Transverse colon (tissue), 4 donors: ENCODE results near the gene SIRPB2. TPM values are rescaled to one million over a fixed set of nuclear protein-coding genes. Genes with fewer than 3 reads are reported as not detected.

Experiments used
- DNase-seq: peaks from one replicate; pipeline ENCODE4 v3.0.0-alpha.2; 2019
- H3K27ac ChIP-seq, 4 donors: fragments of 200-600 bp; sonication (generic); 2 replicates each; pipeline ENCODE4 v1.5.1; 2016 to 2018; ENCODE audit warnings: inconsistent platforms in 4 of 4
- H3K27me3 ChIP-seq: fragments of 200-600 bp; sonication (generic); 2 replicates; pipeline ENCODE4 v1.5.1; 2017; ENCODE audit warnings: inconsistent platforms
- H3K36me3 ChIP-seq, 4 donors: fragments of 200-600 bp; sonication (generic); 2 replicates each; pipeline ENCODE4 v1.5.1; 2017 to 2019; ENCODE audit warnings: inconsistent platforms in 4 of 4
- H3K4me1 ChIP-seq, 4 donors: fragments of 200-600 bp; sonication (generic); 2 replicates each; pipeline ENCODE4 v1.5.1; 2017 to 2020; ENCODE audit warnings: inconsistent platforms in 4 of 4
- H3K4me3 ChIP-seq, 4 donors: fragments of 200-600 bp; sonication (generic); 1 replicate in 1 of 4; 2 replicates in 3 of 4; pipeline versions ENCODE4 v1.5.1 to v1.6.1; 2017 to 2019; ENCODE audit warnings: inconsistent platforms in 4 of 4
- H3K9me3 ChIP-seq, 2 donors: fragments of 200-600 bp; sonication (generic); 2 replicates each; pipeline ENCODE4 v1.5.1; 2017 to 2019; ENCODE audit warnings: inconsistent platforms in 2 of 2
- EP300 ChIP-seq: sonication (generic); formaldehyde crosslinking; IDR thresholded peaks from one replicate; pipeline ENCODE4 v1.6.1; 2017; ENCODE audit warnings: antibody characterized with exemption, low read depth
- POLR2A ChIP-seq: fragments of 450-650 bp; IDR thresholded peaks from one replicate; pipeline ENCODE4 v1.6.1; 2016; ENCODE audit warnings: antibody characterized with exemption, mild to moderate bottlenecking, moderate library complexity
- POLR2AphosphoS5 ChIP-seq, 3 donors: sonication (generic); formaldehyde crosslinking; IDR thresholded peaks; one replicate each; pipeline ENCODE4 v1.6.1; 2016; ENCODE audit warnings: antibody characterized with exemption in 3 of 3
- WGBS, 2 donors: methylation state at CpG; one replicate each; pipeline ENCODE4 v1.1.5; 2018; ENCODE audit warnings: low coverage in 1 of 2; 5-methylcytosine and 5-hydroxymethylcytosine counted together
- in situ Hi-C, 4 donors: fragments of 200-750 bp; cut with MboI; loops; one replicate each; pipeline versions ENCODE4 v1.15.0 to v1.15.1; 2017; ENCODE audit warnings: low sequenced_read_pairs in 3 of 4, low pct_ligation_motif_present in 1 of 4, low pct_unique_long_range_greater_than_20kb in 1 of 4
- intact Hi-C: fragments of 100-400 bp; cut with DNase I; formaldehyde crosslinking; loops from one replicate; pipeline ENCODE4 v1.15.1; 2023; ENCODE audit warnings: low total_unique reads
- total RNA-seq, 4 donors: library from RNA; depleted of rRNA; stranded (reverse); fragments of >200 nt; gene quantifications; one replicate each; pipeline ENCODE4 v1.1.0, GENCODE V29; 2016
- TF ChIP-seq, protein P1 (sequence below), 5 experiments: fragments of 200-600 bp in 3 of 5; fragments of 450-650 bp in 2 of 5; sonication (generic) in 3 of 5; IDR thresholded peaks; 1 replicate in 2 of 5; 2 replicates in 3 of 5; pipeline ENCODE4 v1.5.1; 2016 to 2017; ENCODE audit warnings: antibody characterized with exemption in 5 of 5, inconsistent platforms in 3 of 5, mild to moderate bottlenecking in 2 of 5, moderate library complexity in 1 of 5

Gene SIRPB2
- total RNA-seq, 4 donors from 2014 or later: 3.7 to 3.8 TPM; not detected in 2

DNA sequence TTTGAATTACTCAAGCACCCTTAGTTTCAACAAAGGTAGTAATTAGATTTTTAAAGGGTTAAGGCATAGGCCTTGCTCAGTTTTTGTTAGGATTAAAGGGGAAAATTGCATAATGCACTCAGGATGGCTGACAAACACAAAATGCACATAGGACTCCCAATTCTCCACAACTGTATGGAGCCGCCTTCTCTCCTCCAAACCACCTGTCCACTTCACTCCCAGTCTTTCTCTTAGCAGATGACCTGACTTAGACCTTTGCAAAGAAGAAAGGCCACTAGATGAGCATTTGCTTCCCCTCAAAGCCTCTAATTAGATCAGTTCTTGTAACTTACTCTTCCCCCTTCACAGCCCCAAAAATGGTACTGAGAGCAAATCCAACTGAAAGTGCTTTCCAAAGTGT lies 44.7 kb downstream of the SIRPB2 start:
- Histone ChIP-seq H3K4me1 (no peaks in the 10 kb centered on the region), H3K36me3 (peaks cover 0 to 90% (median 45%) of the 10 kb centered on the region in 4 donors), H3K9me3 (no peaks in the 10 kb centered on the region), H3K4me3 (no peak overlapping the region), H3K27ac (no peak overlapping the region), H3K27me3 (no peaks in the 10 kb centered on the region)
- 100% methylated on average over 1 of the region's 1 CpG for WGBS, 2 donors
- DNase-seq: no peak
- in situ Hi-C loops: no loop called here
- TF ChIP-seq POLR2A (no peak), POLR2AphosphoS5 (IDR thresholded peaks at IDR 0.05) (no peak), EP300 (no peak)
- TF ChIP-seq, protein P1, sequence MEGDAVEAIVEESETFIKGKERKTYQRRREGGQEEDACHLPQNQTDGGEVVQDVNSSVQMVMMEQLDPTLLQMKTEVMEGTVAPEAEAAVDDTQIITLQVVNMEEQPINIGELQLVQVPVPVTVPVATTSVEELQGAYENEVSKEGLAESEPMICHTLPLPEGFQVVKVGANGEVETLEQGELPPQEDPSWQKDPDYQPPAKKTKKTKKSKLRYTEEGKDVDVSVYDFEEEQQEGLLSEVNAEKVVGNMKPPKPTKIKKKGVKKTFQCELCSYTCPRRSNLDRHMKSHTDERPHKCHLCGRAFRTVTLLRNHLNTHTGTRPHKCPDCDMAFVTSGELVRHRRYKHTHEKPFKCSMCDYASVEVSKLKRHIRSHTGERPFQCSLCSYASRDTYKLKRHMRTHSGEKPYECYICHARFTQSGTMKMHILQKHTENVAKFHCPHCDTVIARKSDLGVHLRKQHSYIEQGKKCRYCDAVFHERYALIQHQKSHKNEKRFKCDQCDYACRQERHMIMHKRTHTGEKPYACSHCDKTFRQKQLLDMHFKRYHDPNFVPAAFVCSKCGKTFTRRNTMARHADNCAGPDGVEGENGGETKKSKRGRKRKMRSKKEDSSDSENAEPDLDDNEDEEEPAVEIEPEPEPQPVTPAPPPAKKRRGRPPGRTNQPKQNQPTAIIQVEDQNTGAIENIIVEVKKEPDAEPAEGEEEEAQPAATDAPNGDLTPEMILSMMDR (IDR thresholded peaks at IDR 0.05): no peak
- intact Hi-C loops: no loop called here

GRCh38 chr20:1443085-1443484 lies 48.1 kb downstream of the SIRPB2 start:
- Histone ChIP-seq H3K9me3 (no peaks in the 10 kb centered on the region), H3K27me3 (no peaks in the 10 kb centered on the region), H3K27ac (no peak overlapping the region), H3K4me1 (no peaks in the 10 kb centered on the region), H3K4me3 (no peak overlapping the region), H3K36me3 (peaks cover 0 to 56% (median 27%) of the 10 kb centered on the region in 4 donors)
- TF ChIP-seq POLR2AphosphoS5 (IDR thresholded peaks at IDR 0.05) (no peak), POLR2A (no peak), EP300 (no peak)
- TF ChIP-seq, protein P1 (IDR thresholded peaks at IDR 0.05): no peak
- intact Hi-C loops: no loop called here
- 72 to 84% methylated on average over 2 to 5 of the region's 5 CpGs for WGBS, 2 donors
- in situ Hi-C loops: loop anchor here in 1 of 4 donors (5.0 kb wide), 1 partner anchor 126 kb away; no protein-coding TSS in a partner anchor
- no peak for DNase-seq

- TF ChIP-seq POLR2AphosphoS5 (IDR thresholded peaks at IDR 0.05) (no peak), EP300 (no peak), POLR2A (no peak)
- TF ChIP-seq, protein P1 (IDR thresholded peaks at IDR 0.05): no peak
- peaks cover 0 to 48% (median 23%) of the 10 kb centered on the region in 4 donors for H3K36me3 ChIP-seq
- no peak for DNase-seq
- in situ Hi-C loops: loop anchor here in 1 of 4 donors (5.0 kb wide), 1 partner anchor 125 kb away; no protein-coding TSS in a partner anchor
- H3K9me3 ChIP-seq: no peaks in the 10 kb centered on the region
- no peak overlapping the region for H3K4me3 ChIP-seq
- no peaks in the 10 kb centered on the region for H3K4me1 ChIP-seq
- no peaks in the 10 kb centered on the region for H3K27me3 ChIP-seq
- WGBS, 2 donors: 83 to 85% methylated on average over 2 of the region's 2 CpGs
- H3K27ac ChIP-seq: no peak overlapping the region
- intact Hi-C loops: no loop called here
These were observed 48.9 kb downstream of the SIRPB2 start for GRCh38 chr20:1442304-1442703.

DNA sequence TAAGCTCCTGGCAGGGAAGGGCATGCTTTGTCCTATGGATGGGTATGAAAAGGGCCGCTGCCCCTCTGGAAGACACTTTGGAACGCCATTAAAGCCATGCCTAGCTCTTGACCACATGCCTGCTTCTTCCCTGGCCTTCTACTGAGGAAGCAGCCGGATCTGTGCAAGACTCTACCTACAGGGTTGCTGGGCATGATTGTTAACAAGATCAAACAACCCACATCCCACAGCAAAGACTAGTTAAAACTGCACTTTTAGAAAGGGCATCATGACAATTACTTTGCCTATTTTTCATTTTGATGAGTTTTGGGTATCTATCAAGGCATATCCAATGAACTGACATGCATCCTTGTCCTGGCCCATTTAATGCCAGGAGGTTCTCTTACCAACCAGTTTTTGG lies 50.1 kb downstream of the SIRPB2 start:
- no peaks in the 10 kb centered on the region for H3K9me3 ChIP-seq
- H3K27me3 ChIP-seq: no peaks in the 10 kb centered on the region
- H3K27ac ChIP-seq: no peak overlapping the region
- peaks cover 0 to 37% (median 17%) of the 10 kb centered on the region in 4 donors for H3K36me3 ChIP-seq
- TF ChIP-seq POLR2A: no peak
- no peak for TF ChIP-seq POLR2AphosphoS5 (IDR thresholded peaks at IDR 0.05)
- DNase-seq: no peak
- intact Hi-C loops (no loop called here), in situ Hi-C loops (loop anchor here in 1 of 4 donors (5.0 kb wide), 1 partner anchor 124 kb away; no protein-coding TSS in a partner anchor)
- H3K4me3 ChIP-seq: no peak overlapping the region
- WGBS, 2 donors: 89% methylated on average over 3 of the region's 3 CpGs; no CpG with 5 or more reads in 1 of the 2 donors
- H3K4me1 ChIP-seq: no peaks in the 10 kb centered on the region

- Histone ChIP-seq H3K27ac (no peak overlapping the region), H3K27me3 (no peaks in the 10 kb centered on the region), H3K36me3 (peaks cover 0 to 26% (median 12%) of the 10 kb centered on the region in 4 donors), H3K4me1 (peaks cover 0 to 3% (median 0%) of the 10 kb centered on the region in 4 donors), H3K4me3 (no peak overlapping the region), H3K9me3 (no peaks in the 10 kb centered on the region)
- intact Hi-C loops (no loop called here), in situ Hi-C loops (loop anchor here in 1 of 4 donors (5.0 kb wide), 1 partner anchor 123 kb away; no protein-coding TSS in a partner anchor)
- no peak for TF ChIP-seq EP300
- no peak for TF ChIP-seq POLR2AphosphoS5 (IDR thresholded peaks at IDR 0.05)
- TF ChIP-seq, protein P1 (IDR thresholded peaks at IDR 0.05): no peak
- TF ChIP-seq POLR2A: no peak
- DNase-seq: no peak
- 84% methylated on average over 6 of the region's 6 CpGs; no CpG with 5 or more reads in 1 of the 2 donors for WGBS, 2 donors
These were observed 51.2 kb downstream of the SIRPB2 start for GRCh38 chr20:1440024-1440423.
